Loucy (cell line): ENCODE results near the gene ETV5.

Source experiments
- H2AFZ ChIP-seq: fragments of 200-600 bp; sonication (generic); 2 replicates; pipeline ENCODE4 v1.6.0; 2016; ENCODE audit warnings: antibody characterized with exemption, mild to moderate bottlenecking, low read length, moderate library complexity
- H3F3A ChIP-seq: fragments of 200-600 bp; 2 replicates; pipeline ENCODE4 v1.6.0; 2016; ENCODE audit warnings: antibody characterized with exemption, low read depth, mild to moderate bottlenecking
- H3K27me3 ChIP-seq: fragments of 200-600 bp; sonication (generic); 2 replicates; pipeline ENCODE4 v1.6.1; 2014; ENCODE audit warnings: low read length, mild to moderate bottlenecking; ENCODE audit not compliant: insufficient read depth, poor library complexity, severe bottlenecking
- H3K36me3 ChIP-seq: fragments of 200-600 bp; sonication (generic); 2 replicates; pipeline ENCODE4 v1.6.1; 2016; ENCODE audit warnings: low read length; ENCODE audit not compliant: insufficient read depth
- H3K4me1 ChIP-seq: fragments of 200-600 bp; sonication (generic); 2 replicates; pipeline ENCODE4 v1.5.1; 2014; ENCODE audit warnings: low read length, mild to moderate bottlenecking; ENCODE audit not compliant: insufficient read depth, poor library complexity, severe bottlenecking
- H3K4me2 ChIP-seq: fragments of 200-600 bp; sonication (generic); 2 replicates; pipeline ENCODE4 v1.6.0; 2014; ENCODE audit warnings: antibody characterized with exemption, low read length, low read depth, mild to moderate bottlenecking; ENCODE audit not compliant: poor library complexity, severe bottlenecking
- H3K4me3 ChIP-seq: fragments of 200-600 bp; sonication (generic); 2 replicates; pipeline ENCODE4 v1.5.1; 2014; ENCODE audit warnings: low read length, mild to moderate bottlenecking, mixed read lengths; ENCODE audit not compliant: poor library complexity, severe bottlenecking
- H3K79me2 ChIP-seq: fragments of 200-600 bp; sonication (generic); 2 replicates; pipeline ENCODE4 v1.6.1; 2014; ENCODE audit warnings: low read length; ENCODE audit not compliant: insufficient read depth
- H3K9ac ChIP-seq: fragments of 200-600 bp; sonication (generic); 2 replicates; pipeline ENCODE4 v1.6.0; 2014; ENCODE audit warnings: mild to moderate bottlenecking, low read depth, low read length, moderate library complexity; ENCODE audit not compliant: poor library complexity, severe bottlenecking
- H3K9me2 ChIP-seq: fragments of 200-600 bp; sonication (generic); replicated peaks from 2 replicates; pipeline ENCODE4 v1.6.1; 2016; ENCODE audit warnings: low read depth, low read length, mixed read lengths
- H3K9me3 ChIP-seq: fragments of 200-600 bp; sonication (generic); 2 replicates; pipeline ENCODE4 v1.6.1; 2014; ENCODE audit warnings: mild to moderate bottlenecking, antibody characterized with exemption, low read length, low read depth; ENCODE audit not compliant: insufficient read depth
- H4K20me1 ChIP-seq: fragments of 200-600 bp; sonication (generic); 2 replicates; pipeline ENCODE4 v1.6.0; 2014; ENCODE audit warnings: antibody characterized with exemption, low read length, mild to moderate bottlenecking; ENCODE audit not compliant: insufficient read depth, poor library complexity, severe bottlenecking
- EZH2phosphoT487 ChIP-seq: fragments of 200-600 bp; IDR thresholded peaks from 2 replicates; pipeline ENCODE4 v1.6.1; 2018; ENCODE audit warnings: antibody characterized with exemption, mild to moderate bottlenecking, moderate library complexity, borderline replicate concordance
- TF ChIP-seq, protein P1 (sequence below): fragments of 200-600 bp; sonication (generic); conservative IDR thresholded peaks from 2 replicates; pipeline ENCODE4 v1.5.1; 2014; ENCODE audit warnings: mild to moderate bottlenecking, antibody characterized with exemption, low read length

ETV5 gene

DNA sequence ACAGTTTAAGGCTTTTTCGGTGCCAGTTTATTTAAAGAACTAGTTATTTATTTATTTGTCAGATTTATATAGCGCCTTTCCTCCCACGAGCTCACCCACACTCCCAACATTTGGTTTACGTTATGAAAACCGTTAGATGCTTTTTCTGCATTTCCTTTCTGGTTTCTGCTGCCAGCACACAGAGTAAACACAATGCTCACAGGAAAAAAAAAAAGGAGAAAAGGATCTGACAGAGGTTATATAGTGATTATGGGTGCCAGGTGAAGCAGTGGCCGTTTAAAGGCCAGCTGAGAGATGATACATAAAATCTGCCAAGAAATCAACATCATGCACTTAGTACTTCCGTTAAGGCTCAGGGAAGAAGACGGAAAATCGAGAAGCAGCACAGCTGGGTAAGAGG lies 37.9 kb downstream of the ETV5 start:
- no peak for TF ChIP-seq EZH2phosphoT487
- TF ChIP-seq, protein P1, sequence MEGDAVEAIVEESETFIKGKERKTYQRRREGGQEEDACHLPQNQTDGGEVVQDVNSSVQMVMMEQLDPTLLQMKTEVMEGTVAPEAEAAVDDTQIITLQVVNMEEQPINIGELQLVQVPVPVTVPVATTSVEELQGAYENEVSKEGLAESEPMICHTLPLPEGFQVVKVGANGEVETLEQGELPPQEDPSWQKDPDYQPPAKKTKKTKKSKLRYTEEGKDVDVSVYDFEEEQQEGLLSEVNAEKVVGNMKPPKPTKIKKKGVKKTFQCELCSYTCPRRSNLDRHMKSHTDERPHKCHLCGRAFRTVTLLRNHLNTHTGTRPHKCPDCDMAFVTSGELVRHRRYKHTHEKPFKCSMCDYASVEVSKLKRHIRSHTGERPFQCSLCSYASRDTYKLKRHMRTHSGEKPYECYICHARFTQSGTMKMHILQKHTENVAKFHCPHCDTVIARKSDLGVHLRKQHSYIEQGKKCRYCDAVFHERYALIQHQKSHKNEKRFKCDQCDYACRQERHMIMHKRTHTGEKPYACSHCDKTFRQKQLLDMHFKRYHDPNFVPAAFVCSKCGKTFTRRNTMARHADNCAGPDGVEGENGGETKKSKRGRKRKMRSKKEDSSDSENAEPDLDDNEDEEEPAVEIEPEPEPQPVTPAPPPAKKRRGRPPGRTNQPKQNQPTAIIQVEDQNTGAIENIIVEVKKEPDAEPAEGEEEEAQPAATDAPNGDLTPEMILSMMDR, result no peak

DNA sequence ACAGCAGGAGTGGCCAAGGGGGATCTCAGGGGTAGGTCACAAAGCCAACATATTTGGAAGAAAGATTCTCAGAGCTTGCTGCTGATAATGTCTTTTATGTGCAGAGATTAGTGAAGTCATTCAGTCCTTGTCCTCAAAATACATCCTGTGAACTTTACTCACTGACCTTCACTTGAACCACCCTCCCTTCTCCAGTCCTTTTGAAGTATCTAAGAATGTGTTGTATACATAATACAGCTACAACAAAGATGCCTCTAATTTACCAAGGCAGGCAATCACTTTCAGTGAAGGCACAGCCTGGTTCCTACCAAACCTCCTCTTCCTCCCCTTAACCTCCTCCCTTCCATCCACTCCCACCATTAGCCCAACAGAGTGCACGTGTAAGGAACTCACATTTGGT lies 38.3 kb downstream of the ETV5 start:
- no peak overlapping the region for H3K9ac ChIP-seq
- H3K4me1 ChIP-seq, result peaks cover 43% of the 10 kb centered on the region
- no peaks in the 10 kb centered on the region for H3K79me2 ChIP-seq
- TF ChIP-seq, protein P1, result no peak
- TF ChIP-seq EZH2phosphoT487, result no peak
- no peak overlapping the region for H3K4me3 ChIP-seq
- H4K20me1 ChIP-seq, result no peaks in the 10 kb centered on the region
- H3K36me3 ChIP-seq, result 0 out of 2 replicates have a peak, but pooled peaks cover 5% of the 10 kb centered on the region
- no peak overlapping the region for H3K4me2 ChIP-seq
- no peaks in the 10 kb centered on the region for H3K9me2 ChIP-seq
- H2AFZ ChIP-seq, result no peak overlapping the region
- H3K9me3 ChIP-seq, result no peaks in the 10 kb centered on the region
- no peaks in the 10 kb centered on the region for H3F3A ChIP-seq
- no peaks in the 10 kb centered on the region for H3K27me3 ChIP-seq

More for the DNA sequence above, 37.9 kb downstream of the ETV5 start:
- peaks cover 39% of the 10 kb centered on the region for H3K4me1 ChIP-seq
- no peaks in the 10 kb centered on the region for H3K27me3 ChIP-seq
- 0 out of 2 replicates have a peak, but pooled peaks cover 5% of the 10 kb centered on the region for H3K36me3 ChIP-seq
- no peak overlapping the region for H3K4me3 ChIP-seq
- no peak overlapping the region for H3K4me2 ChIP-seq
- H3K9me2 ChIP-seq, result no peaks in the 10 kb centered on the region
- no peaks in the 10 kb centered on the region for H3K9me3 ChIP-seq
- H4K20me1 ChIP-seq, result no peaks in the 10 kb centered on the region
- H3F3A ChIP-seq, result no peaks in the 10 kb centered on the region
- H3K9ac ChIP-seq, result no peak overlapping the region
- H2AFZ ChIP-seq, result no peak overlapping the region
- no peaks in the 10 kb centered on the region for H3K79me2 ChIP-seq

DNA sequence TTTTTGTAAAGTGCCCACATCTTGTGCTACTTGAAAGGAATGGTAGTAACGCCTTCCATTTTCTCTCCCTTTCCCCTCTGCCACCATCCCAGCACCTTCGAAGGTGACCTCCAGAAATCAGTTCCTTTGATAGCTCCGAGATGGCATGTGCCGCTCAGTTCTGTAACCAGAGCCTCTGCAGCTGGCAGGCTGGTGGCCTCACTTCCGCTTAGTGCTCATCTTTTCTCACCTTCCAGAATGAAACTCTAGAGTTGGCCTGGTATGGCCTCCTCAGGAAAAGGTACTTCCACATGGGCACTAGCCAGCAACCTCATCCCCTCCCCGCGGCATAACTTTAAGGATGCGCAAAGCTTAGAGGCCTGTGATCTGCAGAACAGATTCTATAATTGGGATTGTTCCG lies 38.8 kb downstream of the ETV5 start:
- no peaks in the 10 kb centered on the region for H3F3A ChIP-seq
- no peak overlapping the region for H3K4me3 ChIP-seq
- TF ChIP-seq EZH2phosphoT487, result no peak
- TF ChIP-seq, protein P1, result no peak
- no peaks in the 10 kb centered on the region for H3K27me3 ChIP-seq
- H3K4me2 ChIP-seq, result no peak overlapping the region
- 0 out of 2 replicates have a peak, but pooled peaks cover 4% of the 10 kb centered on the region for H3K36me3 ChIP-seq
- no peaks in the 10 kb centered on the region for H3K9me3 ChIP-seq
- no peak overlapping the region for H3K9ac ChIP-seq
- H4K20me1 ChIP-seq, result no peaks in the 10 kb centered on the region
- no peak overlapping the region for H2AFZ ChIP-seq
- H3K79me2 ChIP-seq, result no peaks in the 10 kb centered on the region
- peaks cover 45% of the 10 kb centered on the region for H3K4me1 ChIP-seq
- no peaks in the 10 kb centered on the region for H3K9me2 ChIP-seq
